Measurements from ENCODE around the gene ME1.

Gene ME1

DNA sequence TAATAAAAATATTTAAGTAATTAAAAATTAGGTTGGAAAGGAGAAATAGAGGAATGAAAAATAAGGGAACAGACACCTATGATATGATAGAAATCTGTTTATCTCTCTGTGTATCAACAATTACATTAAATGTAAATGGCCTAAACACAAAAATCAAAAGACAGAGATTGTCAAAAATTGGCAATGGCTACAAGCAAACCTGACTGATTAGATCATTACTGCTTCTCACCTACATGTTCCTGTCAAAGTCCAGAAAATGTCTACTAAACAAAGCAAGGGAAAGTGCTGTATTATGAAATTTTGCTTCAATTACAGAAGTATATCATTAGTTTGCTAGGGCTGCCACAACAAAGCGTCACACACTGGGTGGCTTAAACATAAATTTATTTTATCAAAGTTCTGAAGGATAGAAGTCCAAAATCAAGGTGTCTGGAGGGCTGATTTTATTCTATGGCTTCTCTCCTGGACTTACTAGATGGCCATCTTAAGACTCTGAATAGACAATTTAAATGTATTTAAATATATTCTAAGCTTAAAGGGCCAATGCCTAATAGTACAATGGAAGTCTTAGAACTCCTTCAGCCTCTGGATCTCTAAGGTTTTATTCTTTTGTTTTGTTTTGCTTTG, 6.3 kb downstream of the ME1 start:
- TF ChIP-seq, protein P1, sequence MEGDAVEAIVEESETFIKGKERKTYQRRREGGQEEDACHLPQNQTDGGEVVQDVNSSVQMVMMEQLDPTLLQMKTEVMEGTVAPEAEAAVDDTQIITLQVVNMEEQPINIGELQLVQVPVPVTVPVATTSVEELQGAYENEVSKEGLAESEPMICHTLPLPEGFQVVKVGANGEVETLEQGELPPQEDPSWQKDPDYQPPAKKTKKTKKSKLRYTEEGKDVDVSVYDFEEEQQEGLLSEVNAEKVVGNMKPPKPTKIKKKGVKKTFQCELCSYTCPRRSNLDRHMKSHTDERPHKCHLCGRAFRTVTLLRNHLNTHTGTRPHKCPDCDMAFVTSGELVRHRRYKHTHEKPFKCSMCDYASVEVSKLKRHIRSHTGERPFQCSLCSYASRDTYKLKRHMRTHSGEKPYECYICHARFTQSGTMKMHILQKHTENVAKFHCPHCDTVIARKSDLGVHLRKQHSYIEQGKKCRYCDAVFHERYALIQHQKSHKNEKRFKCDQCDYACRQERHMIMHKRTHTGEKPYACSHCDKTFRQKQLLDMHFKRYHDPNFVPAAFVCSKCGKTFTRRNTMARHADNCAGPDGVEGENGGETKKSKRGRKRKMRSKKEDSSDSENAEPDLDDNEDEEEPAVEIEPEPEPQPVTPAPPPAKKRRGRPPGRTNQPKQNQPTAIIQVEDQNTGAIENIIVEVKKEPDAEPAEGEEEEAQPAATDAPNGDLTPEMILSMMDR (IDR thresholded peaks at IDR 0.05; ENCODE audit: low read depth, low read length, missing control alignments) = no peak
- no peak overlapping the region for H3K4me3 ChIP-seq (ENCODE audit: low read depth, low read length)
- in situ Hi-C loops (cut with HindIII; ENCODE audit: low sequenced_read_pairs) = no loop called here
- DNase-seq (ENCODE audit: low read depth) = no peak

DNA sequence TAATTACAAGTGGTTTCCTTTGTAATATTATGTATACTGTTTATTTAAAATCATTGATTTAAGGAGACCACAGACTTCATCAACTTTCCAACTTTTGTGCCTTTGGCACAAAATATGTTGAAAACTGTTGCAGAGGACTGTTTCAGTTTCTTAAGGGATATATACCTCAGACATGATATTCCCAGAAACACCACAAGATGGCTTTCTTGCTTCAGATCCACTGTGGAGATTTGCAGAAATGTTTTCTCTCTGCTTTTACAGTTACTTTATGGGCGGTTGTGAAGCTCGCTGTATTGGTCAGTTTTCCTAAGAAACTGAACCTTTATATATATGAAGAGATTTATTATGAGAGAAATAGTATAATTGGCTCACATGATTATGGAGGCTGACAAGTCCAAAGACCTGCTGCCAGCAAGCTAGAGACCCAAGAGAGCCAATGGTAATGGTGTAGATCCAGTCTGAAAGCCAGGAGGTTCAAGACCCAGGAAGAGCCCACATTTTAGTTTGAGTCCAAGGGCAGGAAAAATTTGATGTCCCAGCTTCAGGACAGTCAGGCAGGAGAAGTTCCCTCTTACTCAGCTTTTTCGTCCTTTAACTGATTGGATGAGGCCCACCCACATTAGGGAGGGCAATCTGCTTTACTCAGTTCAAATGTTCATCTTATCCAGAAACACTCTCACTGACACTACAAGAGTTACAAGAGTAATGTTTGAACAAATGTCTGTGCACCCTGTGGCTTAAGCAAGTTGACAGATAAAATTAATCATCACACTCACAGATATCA, 12.8 kb downstream of the ME1 start:
- no peak overlapping the region for H3K4me3 ChIP-seq (ENCODE audit: low read depth, low read length)
- DNase-seq (ENCODE audit: low read depth) = peak; percentile 53
- in situ Hi-C loops (cut with HindIII; ENCODE audit: low sequenced_read_pairs) = no loop called here
- TF ChIP-seq, protein P1 (IDR thresholded peaks at IDR 0.05; ENCODE audit: low read depth, low read length, missing control alignments) = peak; percentile 65

DNA sequence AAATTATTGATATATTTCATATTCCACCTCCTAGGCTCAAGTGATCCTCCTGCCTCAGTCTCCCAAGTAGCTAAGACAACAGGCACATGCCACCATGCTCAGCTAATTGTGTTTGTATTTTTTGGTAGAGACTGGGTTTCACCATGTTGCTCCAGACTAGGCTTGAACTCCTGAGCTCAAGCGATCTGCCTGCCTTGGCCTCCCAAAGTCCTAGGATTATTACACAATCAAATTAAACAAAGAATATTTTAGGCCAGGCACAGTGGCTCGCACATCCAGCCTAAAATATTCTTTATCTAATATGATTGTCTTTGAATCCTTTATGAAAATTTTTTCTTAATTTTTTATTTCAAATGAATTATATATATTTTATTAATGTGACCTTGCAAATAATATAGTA, 17.8 kb downstream of the ME1 start:
- in situ Hi-C loops (cut with HindIII; ENCODE audit: low sequenced_read_pairs) = no loop called here
- TF ChIP-seq, protein P1 (IDR thresholded peaks at IDR 0.05; ENCODE audit: low read depth, low read length, missing control alignments) = no peak
- no peak for DNase-seq (ENCODE audit: low read depth)
- H3K4me3 ChIP-seq (ENCODE audit: low read depth, low read length) = no peak overlapping the region

- TF ChIP-seq, protein P1 (IDR thresholded peaks at IDR 0.05; ENCODE audit: low read depth, low read length, missing control alignments) = no peak
- in situ Hi-C loops (cut with HindIII; ENCODE audit: low sequenced_read_pairs) = no loop called here
- DNase-seq (ENCODE audit: low read depth) = no peak
- no peak overlapping the region for H3K4me3 ChIP-seq (ENCODE audit: low read depth, low read length)
Observed at GRCh38 chr6:83411731-83412130, 19.1 kb downstream of the ME1 start.

GRCh38 chr6:83403191-83403590, 27.7 kb downstream of the ME1 start:
- no peak overlapping the region for H3K4me3 ChIP-seq (ENCODE audit: low read depth, low read length)
- TF ChIP-seq, protein P1 (IDR thresholded peaks at IDR 0.05; ENCODE audit: low read depth, low read length, missing control alignments) = no peak
- in situ Hi-C loops (cut with HindIII; ENCODE audit: low sequenced_read_pairs) = no loop called here
- DNase-seq (ENCODE audit: low read depth) = no peak

DNA sequence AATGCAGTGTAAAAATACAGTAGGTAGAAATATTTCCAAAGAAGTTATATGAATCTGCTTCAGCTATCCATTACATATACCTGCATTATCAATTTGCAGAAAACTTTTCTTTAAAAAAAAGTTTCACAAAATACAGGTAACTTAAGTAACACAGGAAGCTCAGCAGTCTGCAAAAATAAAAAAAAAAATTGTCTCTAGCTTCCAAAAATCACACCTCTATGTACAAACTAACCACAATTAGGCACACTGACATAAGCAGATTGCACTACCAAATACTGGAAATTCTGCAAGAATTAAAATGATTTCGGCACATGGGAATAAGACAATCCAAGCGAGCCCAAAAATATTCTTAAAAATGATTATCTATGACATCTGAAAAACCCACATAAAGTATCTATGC, 41.2 kb downstream of the ME1 start:
- in situ Hi-C loops (cut with HindIII; ENCODE audit: low sequenced_read_pairs) = no loop called here
- no peak for DNase-seq (ENCODE audit: low read depth)
- TF ChIP-seq, protein P1 (IDR thresholded peaks at IDR 0.05; ENCODE audit: low read depth, low read length, missing control alignments) = no peak
- no peak overlapping the region for H3K4me3 ChIP-seq (ENCODE audit: low read depth, low read length)
